ENCODE measurements around the gene MRPL49. TPM values are rescaled to one million over a fixed set of nuclear protein-coding genes. Genes with fewer than 3 reads are reported as not detected.
"Not testable (repeated sequence)": the region's sequence is repeated elsewhere in the genome, so short reads cannot be mapped to it uniquely, and the experiment has no call there.

Gene MRPL49
- total RNA-seq, 2 experiments from 2014 or later: 99.9 to 100 TPM

- DNase-seq: no peak
- Mint-ChIP-seq H3K4me3 (peak overlapping the region; percentile 88), H3K27me3 (no peaks in the 10 kb centered on the region), H3K27ac (no peak overlapping the region), H3K9me3 (no peaks in the 10 kb centered on the region), H3K36me3 (peaks cover 11% of the 10 kb centered on the region), H3K4me1 (peaks cover 41% of the 10 kb centered on the region)
Observed at GRCh38 chr11:65111159-65111743, 10.9 kb upstream of the MRPL49 start.

GRCh38 chr11:65111744-65112545, 10.2 kb upstream of the MRPL49 start, which contains the start of gene TM7SF2:
TM7SF2 (plus strand) TSS chr11:65111872; CDS start chr11:65112016, 144 bp downstream.
- H3K36me3 Mint-ChIP-seq: peaks cover 17% of the 10 kb centered on the region
- no peaks in the 10 kb centered on the region for H3K9me3 Mint-ChIP-seq
- H3K27me3 Mint-ChIP-seq: peaks cover 3% of the 10 kb centered on the region
- H3K27ac Mint-ChIP-seq: peak within 1 kb of the TSS; percentile 83
- H3K4me3 Mint-ChIP-seq: peak within 1 kb of the TSS; percentile 88
- peaks cover 44% of the 10 kb centered on the region for H3K4me1 Mint-ChIP-seq
- DNase-seq: peak; percentile 95

GRCh38 chr11:65112546-65113360, 9.4 kb upstream of the MRPL49 start:
- H3K9me3 Mint-ChIP-seq: no peaks in the 10 kb centered on the region
- DNase-seq: peak; percentile 78
- peaks cover 44% of the 10 kb centered on the region for H3K4me1 Mint-ChIP-seq
- H3K36me3 Mint-ChIP-seq: peaks cover 19% of the 10 kb centered on the region
- H3K4me3 Mint-ChIP-seq: peak overlapping the region; percentile 88
- peaks cover 3% of the 10 kb centered on the region for H3K27me3 Mint-ChIP-seq
- H3K27ac Mint-ChIP-seq: peak overlapping the region; percentile 82

GRCh38 chr11:65113361-65113756, 8.8 kb upstream of the MRPL49 start:
- Mint-ChIP-seq H3K27me3 (peaks cover 3% of the 10 kb centered on the region), H3K4me3 (peak overlapping the region; percentile 88), H3K4me1 (peaks cover 46% of the 10 kb centered on the region), H3K36me3 (peaks cover 21% of the 10 kb centered on the region), H3K27ac (peak overlapping the region; percentile 82), H3K9me3 (no peaks in the 10 kb centered on the region)
- no peak for DNase-seq

GRCh38 chr11:65113839-65114238, 8.3 kb upstream of the MRPL49 start:
- peak overlapping the region; percentile 88 for H3K4me3 Mint-ChIP-seq
- peaks cover 3% of the 10 kb centered on the region for H3K27me3 Mint-ChIP-seq
- H3K27ac Mint-ChIP-seq: peak overlapping the region; percentile 35
- H3K4me1 Mint-ChIP-seq: peaks cover 51% of the 10 kb centered on the region
- peaks cover 25% of the 10 kb centered on the region for H3K36me3 Mint-ChIP-seq
- H3K9me3 Mint-ChIP-seq: no peaks in the 10 kb centered on the region
- DNase-seq: no peak

- Mint-ChIP-seq H3K4me1 (peaks cover 54% of the 10 kb centered on the region), H3K9me3 (no peaks in the 10 kb centered on the region), H3K4me3 (peak overlapping the region; percentile 40), H3K36me3 (peaks cover 28% of the 10 kb centered on the region), H3K27me3 (peaks cover 3% of the 10 kb centered on the region), H3K27ac (peak overlapping the region; percentile 35)
- no peak for DNase-seq
Observed at GRCh38 chr11:65114538-65115171, 7.5 kb upstream of the MRPL49 start.

GRCh38 chr11:65115361-65116082, 6.6 kb upstream of the MRPL49 start:
- H3K9me3 Mint-ChIP-seq: no peaks in the 10 kb centered on the region
- peaks cover 35% of the 10 kb centered on the region for H3K36me3 Mint-ChIP-seq
- DNase-seq: no peak
- peak overlapping the region; percentile 99 for H3K27ac Mint-ChIP-seq
- peaks cover 57% of the 10 kb centered on the region for H3K4me1 Mint-ChIP-seq
- peaks cover 3% of the 10 kb centered on the region for H3K27me3 Mint-ChIP-seq
- peak overlapping the region; percentile 86 for H3K4me3 Mint-ChIP-seq

GRCh38 chr11:65116370-65117205, 5.5 kb upstream of the MRPL49 start:
- H3K4me3 Mint-ChIP-seq: peak overlapping the region; percentile 86
- peaks cover 45% of the 10 kb centered on the region for H3K36me3 Mint-ChIP-seq
- H3K27me3 Mint-ChIP-seq: peaks cover 6% of the 10 kb centered on the region
- no peaks in the 10 kb centered on the region for H3K9me3 Mint-ChIP-seq
- DNase-seq: peak; percentile 74
- peaks cover 57% of the 10 kb centered on the region for H3K4me1 Mint-ChIP-seq
- H3K27ac Mint-ChIP-seq: peak overlapping the region; percentile 99

GRCh38 chr11:65117206-65118096, 4.7 kb upstream of the MRPL49 start, which contains the start of gene ZNHIT2:
ZNHIT2 (minus strand) TSS chr11:65117701; CDS start chr11:65117653, 48 bp downstream.
- Mint-ChIP-seq H3K27me3 (peaks cover 6% of the 10 kb centered on the region), H3K9me3 (no peaks in the 10 kb centered on the region), H3K4me3 (peak within 1 kb of the TSS; percentile 86), H3K27ac (peak within 1 kb of the TSS; percentile 99), H3K4me1 (peaks cover 50% of the 10 kb centered on the region), H3K36me3 (peaks cover 53% of the 10 kb centered on the region)
- peak; percentile 100 for DNase-seq

GRCh38 chr11:65118097-65118837, 3.9 kb upstream of the MRPL49 start:
- Mint-ChIP-seq H3K4me1 (peaks cover 50% of the 10 kb centered on the region), H3K27ac (peak overlapping the region; percentile 99), H3K4me3 (peak overlapping the region; percentile 86), H3K9me3 (no peaks in the 10 kb centered on the region), H3K36me3 (peaks cover 53% of the 10 kb centered on the region), H3K27me3 (peaks cover 6% of the 10 kb centered on the region)
- no peak for DNase-seq

GRCh38 chr11:65118891-65119669, 3.0 kb upstream of the MRPL49 start:
- not testable (repeated sequence) for H3K9me3 Mint-ChIP-seq, H3K27me3 Mint-ChIP-seq, DNase-seq
- peak overlapping the region; percentile 99 for H3K4me3 Mint-ChIP-seq
- H3K4me1 Mint-ChIP-seq: peaks cover 49% of the 10 kb centered on the region
- peak overlapping the region; percentile 99 for H3K27ac Mint-ChIP-seq
- peaks cover 55% of the 10 kb centered on the region for H3K36me3 Mint-ChIP-seq

All from activated naive CD8-positive, alpha-beta T cell treated with anti-CD3 and anti-CD28 coated beads for 36 hours (primary cell).